K562 (cell line): ENCODE results near the gene COL5A3.
"Not testable (repeated sequence)": the region's sequence is repeated elsewhere in the genome, so short reads cannot be mapped to it uniquely, and the experiment has no call there.

Source experiments
- TAF1 ChIP-seq: IDR thresholded peaks from 2 replicates; pipeline ENCODE4 v1.6.1; 2011; ENCODE audit warnings: mild to moderate bottlenecking, low read length, moderate library complexity; ENCODE audit not compliant: insufficient read depth, control insufficient read depth, severe bottlenecking; ENCODE audit errors: extremely low read depth
- TBL1XR1 ChIP-seq, 2 experiments: IDR thresholded peaks; 2 replicates each; pipeline ENCODE4 v1.6.1; 2012; ENCODE audit warnings: improper control_type of control experiment in 2 of 2, low read length in 2 of 2, mild to moderate bottlenecking in 1 of 2
- TF ChIP-seq, protein P1 (sequence below), 2 experiments: fragments of 450-650 bp in 1 of 2; sonication (generic) in 1 of 2; formaldehyde crosslinking; conservative IDR thresholded peaks; 2 replicates each; pipeline versions ENCODE4 v1.4.0 to v1.8.1; 2020 to 2022; ENCODE audit warnings: mild to moderate bottlenecking in 1 of 2, missing genetic modification reagents in 1 of 2

- TF ChIP-seq TBL1XR1 (IDR thresholded peaks at IDR 0.05; ENCODE audit: low read length in 2 of 2); TAF1: not testable (repeated sequence)
- TF ChIP-seq, protein P1, sequence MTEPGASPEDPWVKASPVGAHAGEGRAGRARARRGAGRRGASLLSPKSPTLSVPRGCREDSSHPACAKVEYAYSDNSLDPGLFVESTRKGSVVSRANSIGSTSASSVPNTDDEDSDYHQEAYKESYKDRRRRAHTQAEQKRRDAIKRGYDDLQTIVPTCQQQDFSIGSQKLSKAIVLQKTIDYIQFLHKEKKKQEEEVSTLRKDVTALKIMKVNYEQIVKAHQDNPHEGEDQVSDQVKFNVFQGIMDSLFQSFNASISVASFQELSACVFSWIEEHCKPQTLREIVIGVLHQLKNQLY (CRISPR knock-in tag; conservative IDR thresholded peaks at IDR 0.05) = not testable (repeated sequence)
These were observed 87.4 kb downstream of the COL5A3 start for GRCh38 chr19:9922782-9923379.
